NCI-H2227 (cell line): ENCODE results near the gene MAPK7.

Experiments used
- DNase-seq: peaks from one replicate; lab custom pipeline; 2025; ENCODE audit not compliant: unreplicated experiment; lab: John Stamatoyannopoulos, UW

Gene MAPK7

GRCh38 chr17:19378416-19379360, at the start of gene MAPK7:
TSS of gene MAPK7 (plus strand) at chr17:19378498. CDS start at chr17:19378901, 403 bp downstream.
- no peak for DNase-seq

- no peak for DNase-seq
Observed at GRCh38 chr17:19329136-19329535, 49.2 kb upstream of the MAPK7 start.

- no peak for DNase-seq
Observed at GRCh38 chr17:19329839-19330238, 48.5 kb upstream of the MAPK7 start.

- DNase-seq: no peak
Observed at GRCh38 chr17:19330271-19330670, 48.0 kb upstream of the MAPK7 start.

- DNase-seq: no peak
Observed at GRCh38 chr17:19331134-19331533, 47.2 kb upstream of the MAPK7 start.

GRCh38 chr17:19331543-19332245, 46.6 kb upstream of the MAPK7 start:
- DNase-seq: no peak

- no peak for DNase-seq
Observed at GRCh38 chr17:19332371-19333131, 45.7 kb upstream of the MAPK7 start.

GRCh38 chr17:19333132-19333440, 45.2 kb upstream of the MAPK7 start:
- no peak for DNase-seq

- no peak for DNase-seq
Observed at GRCh38 chr17:19333736-19334290, 44.5 kb upstream of the MAPK7 start.

GRCh38 chr17:19334331-19334730, 44.0 kb upstream of the MAPK7 start:
- no peak for DNase-seq

GRCh38 chr17:19335951-19336631, 42.2 kb upstream of the MAPK7 start:
- DNase-seq: no peak

GRCh38 chr17:19336938-19337711, 41.2 kb upstream of the MAPK7 start:
- DNase-seq: no peak

- no peak for DNase-seq
Observed at GRCh38 chr17:19337712-19338023, 40.6 kb upstream of the MAPK7 start.

- DNase-seq: no peak
Observed at GRCh38 chr17:19338031-19338990, 40.0 kb upstream of the MAPK7 start.

GRCh38 chr17:19339341-19339815, 38.9 kb upstream of the MAPK7 start:
- no peak for DNase-seq

- no peak for DNase-seq
Observed at GRCh38 chr17:19341211-19341631, 37.1 kb upstream of the MAPK7 start.

GRCh38 chr17:19341641-19342610, 36.4 kb upstream of the MAPK7 start:
- DNase-seq: no peak
